ENCODE results near the gene LRRC7.

Gene LRRC7

DNA sequence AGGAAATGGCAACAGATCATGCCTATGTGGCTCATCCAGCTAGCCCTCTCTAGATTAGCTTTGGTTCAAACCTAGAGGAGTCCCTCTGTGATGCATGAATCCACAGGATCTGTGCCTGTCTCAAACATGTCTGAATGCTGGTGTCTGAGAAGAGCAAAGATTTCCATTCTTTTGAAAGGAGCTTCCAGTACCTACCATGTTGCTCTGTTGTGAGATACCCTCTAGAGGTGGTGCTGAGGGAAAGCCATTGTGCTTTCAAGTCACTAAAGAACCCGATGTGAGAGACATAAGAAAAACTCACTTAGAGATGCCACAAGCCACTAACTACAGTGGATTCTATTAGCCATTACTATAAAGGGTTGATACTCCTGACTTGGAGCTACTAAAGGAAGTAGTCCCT is 534.1 kb downstream of the LRRC7 start:
- TF ChIP-seq, protein P1, sequence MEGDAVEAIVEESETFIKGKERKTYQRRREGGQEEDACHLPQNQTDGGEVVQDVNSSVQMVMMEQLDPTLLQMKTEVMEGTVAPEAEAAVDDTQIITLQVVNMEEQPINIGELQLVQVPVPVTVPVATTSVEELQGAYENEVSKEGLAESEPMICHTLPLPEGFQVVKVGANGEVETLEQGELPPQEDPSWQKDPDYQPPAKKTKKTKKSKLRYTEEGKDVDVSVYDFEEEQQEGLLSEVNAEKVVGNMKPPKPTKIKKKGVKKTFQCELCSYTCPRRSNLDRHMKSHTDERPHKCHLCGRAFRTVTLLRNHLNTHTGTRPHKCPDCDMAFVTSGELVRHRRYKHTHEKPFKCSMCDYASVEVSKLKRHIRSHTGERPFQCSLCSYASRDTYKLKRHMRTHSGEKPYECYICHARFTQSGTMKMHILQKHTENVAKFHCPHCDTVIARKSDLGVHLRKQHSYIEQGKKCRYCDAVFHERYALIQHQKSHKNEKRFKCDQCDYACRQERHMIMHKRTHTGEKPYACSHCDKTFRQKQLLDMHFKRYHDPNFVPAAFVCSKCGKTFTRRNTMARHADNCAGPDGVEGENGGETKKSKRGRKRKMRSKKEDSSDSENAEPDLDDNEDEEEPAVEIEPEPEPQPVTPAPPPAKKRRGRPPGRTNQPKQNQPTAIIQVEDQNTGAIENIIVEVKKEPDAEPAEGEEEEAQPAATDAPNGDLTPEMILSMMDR (conservative IDR thresholded peaks at IDR 0.05; ENCODE audit: low read depth, low read length) = no peak
- no peak overlapping the region for H3K4me3 ChIP-seq (ENCODE audit: low read length)
- no peak for DNase-seq (ENCODE audit: low read depth)

DNA sequence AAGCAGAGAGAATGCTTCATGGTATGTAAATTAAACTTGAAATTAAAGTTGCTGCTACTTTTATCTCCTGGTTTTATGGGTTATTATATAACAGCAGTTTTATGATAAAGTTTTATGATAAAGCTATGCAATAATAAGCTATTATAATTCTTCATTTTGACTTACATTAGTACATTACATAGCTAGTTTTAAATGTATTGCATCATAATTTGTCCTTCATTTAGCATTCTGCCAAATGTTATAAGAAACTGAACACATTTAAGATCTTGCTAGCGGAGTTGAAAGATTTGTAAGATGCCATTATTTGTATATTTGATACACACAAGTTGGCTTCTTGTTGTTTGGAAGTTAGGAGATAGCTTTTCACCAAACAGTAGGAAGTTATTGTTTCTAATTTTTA is 536.0 kb downstream of the LRRC7 start:
- TF ChIP-seq, protein P1 (conservative IDR thresholded peaks at IDR 0.05; ENCODE audit: low read depth, low read length) = no peak
- H3K4me3 ChIP-seq (ENCODE audit: low read length) = no peak overlapping the region
- no peak for DNase-seq (ENCODE audit: low read depth)

DNA sequence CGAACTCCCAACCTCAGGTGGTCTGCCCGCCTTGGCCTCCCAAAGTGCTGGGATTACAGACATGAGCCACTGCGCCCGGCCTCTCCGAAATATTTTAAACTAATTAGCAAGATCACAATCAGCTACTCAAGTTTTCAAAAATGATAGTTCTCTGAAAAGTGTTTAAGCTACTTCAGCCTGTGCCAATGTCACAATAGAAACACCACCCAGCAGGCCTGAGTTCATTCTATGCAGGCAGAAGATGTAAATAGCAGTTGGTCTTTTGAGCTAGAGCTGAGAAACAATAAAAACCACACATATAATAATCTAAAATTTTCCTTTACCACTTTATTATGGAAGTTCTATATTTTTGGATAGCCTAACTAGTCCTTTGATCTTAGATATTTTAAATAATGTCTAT is 541.5 kb downstream of the LRRC7 start:
- TF ChIP-seq, protein P1 (conservative IDR thresholded peaks at IDR 0.05; ENCODE audit: low read depth, low read length) = no peak
- no peak overlapping the region for H3K4me3 ChIP-seq (ENCODE audit: low read length)
- DNase-seq (ENCODE audit: low read depth) = no peak

DNA sequence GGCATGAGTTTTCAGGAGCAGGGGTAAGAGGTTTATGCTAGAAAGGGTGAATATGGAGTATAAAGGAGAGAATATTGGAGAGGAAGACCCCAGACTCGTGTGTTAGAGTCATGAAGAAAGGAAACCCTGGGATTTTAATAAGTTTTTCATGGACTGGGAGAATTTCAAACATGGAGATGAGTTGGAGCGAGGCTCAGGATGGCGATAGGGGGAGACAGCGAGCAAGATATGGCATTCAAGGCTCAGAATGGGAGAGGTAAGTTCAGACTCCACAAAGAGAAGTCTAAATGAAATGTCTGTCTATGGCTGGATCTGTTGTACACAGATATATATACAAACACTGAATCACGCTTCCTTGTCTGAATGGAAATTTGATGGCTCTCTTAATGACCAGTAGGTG is 545.1 kb downstream of the LRRC7 start:
- DNase-seq (ENCODE audit: low read depth) = no peak
- TF ChIP-seq, protein P1 (conservative IDR thresholded peaks at IDR 0.05; ENCODE audit: low read depth, low read length) = peak; percentile 15
- no peak overlapping the region for H3K4me3 ChIP-seq (ENCODE audit: low read length)

DNA sequence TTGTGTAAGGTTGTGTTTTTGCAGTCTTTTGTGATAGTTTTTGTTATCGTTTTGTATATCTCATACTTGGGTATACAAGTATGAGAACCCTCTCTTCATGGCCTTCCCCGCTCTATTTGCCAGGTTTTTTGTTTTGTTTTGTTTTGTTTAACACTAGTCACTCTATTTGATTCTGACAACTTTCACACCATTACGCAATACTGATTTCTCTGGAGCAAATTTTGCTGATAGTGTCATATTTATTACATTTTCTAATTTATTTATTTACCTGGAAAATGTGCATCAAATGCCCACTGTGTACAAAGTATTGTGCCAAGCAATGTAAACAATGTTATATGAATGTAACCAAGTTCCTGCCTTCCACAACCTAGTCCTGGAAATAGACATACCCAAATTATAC is 547.6 kb downstream of the LRRC7 start:
- no peak overlapping the region for H3K4me3 ChIP-seq (ENCODE audit: low read length)
- TF ChIP-seq, protein P1 (conservative IDR thresholded peaks at IDR 0.05; ENCODE audit: low read depth, low read length) = no peak
- no peak for DNase-seq (ENCODE audit: low read depth)

DNA sequence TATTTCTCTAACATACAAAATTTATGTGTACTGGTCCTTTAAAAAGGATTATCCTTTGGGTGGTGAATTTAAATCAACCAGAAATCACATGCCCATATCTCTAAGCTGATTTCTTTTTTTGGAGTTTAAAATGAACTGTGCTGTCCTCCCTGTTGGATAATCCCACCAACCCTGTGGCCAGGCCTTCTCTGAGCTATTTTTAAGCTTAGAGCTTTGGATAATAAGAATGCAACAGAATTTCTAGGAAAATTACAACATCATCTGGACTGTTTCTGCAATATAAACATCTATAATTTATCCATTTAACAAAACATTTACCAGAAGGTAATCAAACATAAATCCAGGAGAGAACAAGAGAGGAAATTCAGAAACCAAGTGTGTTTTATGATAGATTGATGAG is 549.3 kb downstream of the LRRC7 start:
- TF ChIP-seq, protein P1 (conservative IDR thresholded peaks at IDR 0.05; ENCODE audit: low read depth, low read length) = no peak

DNA sequence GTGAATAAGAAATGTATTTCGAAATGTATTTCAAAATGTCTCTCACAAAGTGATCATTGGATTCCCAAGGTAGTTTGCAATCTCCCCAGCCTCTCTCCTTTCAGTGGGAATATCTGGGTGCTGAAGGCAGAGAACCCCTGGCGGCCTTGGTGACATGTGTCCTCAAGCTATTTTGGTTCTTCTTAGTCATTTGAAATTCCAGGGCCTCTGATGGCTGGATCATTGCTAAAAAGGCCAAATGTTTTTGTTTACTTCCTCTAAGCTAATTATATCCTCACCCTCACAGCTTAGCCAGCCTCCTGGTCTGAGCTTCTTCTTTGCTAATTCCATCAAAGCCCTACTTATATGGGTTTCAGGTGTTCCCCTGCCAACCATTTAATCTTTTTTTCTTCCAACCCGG is 566.4 kb downstream of the LRRC7 start:
- TF ChIP-seq, protein P1 (conservative IDR thresholded peaks at IDR 0.05; ENCODE audit: low read depth, low read length) = no peak
- no peak for DNase-seq (ENCODE audit: low read depth)

More for the DNA sequence above, 549.3 kb downstream of the LRRC7 start:
- peak; percentile 42 for DNase-seq (ENCODE audit: low read depth)
- no peak overlapping the region for H3K4me3 ChIP-seq (ENCODE audit: low read length)

More for the DNA sequence above, 566.4 kb downstream of the LRRC7 start:
- no peak overlapping the region for H3K4me3 ChIP-seq (ENCODE audit: low read length)
